Vagina (tissue), 2 donors: ENCODE results near the gene COX6B1.

Experiments used
- CTCF ChIP-seq, 3 experiments: fragments of 450-650 bp in 2 of 3; fragments of 200-600 bp in 1 of 3; sonication (generic) in 1 of 3; IDR thresholded peaks; one replicate each; pipeline ENCODE4 v1.5.1; 2017 to 2019; ENCODE audit warnings: antibody characterized with exemption in 3 of 3, mild to moderate bottlenecking in 2 of 3, moderate library complexity in 2 of 3
- POLR2A ChIP-seq, 2 donors: fragments of 450-650 bp; IDR thresholded peaks; one replicate each; pipeline ENCODE4 v1.6.1; 2017; ENCODE audit warnings: antibody characterized with exemption in 2 of 2, mild to moderate bottlenecking in 2 of 2, moderate library complexity in 2 of 2
- POLR2AphosphoS5 ChIP-seq, 2 donors: sonication (generic); formaldehyde crosslinking; IDR thresholded peaks; one replicate each; pipeline ENCODE4 v1.9.0; 2017; ENCODE audit warnings: antibody characterized with exemption in 2 of 2, mild to moderate bottlenecking in 2 of 2, low read depth in 1 of 2; ENCODE audit not compliant: insufficient read depth in 1 of 2

- TF ChIP-seq CTCF (IDR thresholded peaks at IDR 0.05) = peak in 1 of 3 experiments; percentile 12
- TF ChIP-seq POLR2AphosphoS5 (IDR thresholded peaks at IDR 0.05; ENCODE audit: insufficient read depth in 1 of 2, low read depth in 1 of 2) = peak; percentile 89
- TF ChIP-seq POLR2A (IDR thresholded peaks at IDR 0.05) = peak in 1 of 2 donors; percentile 34
These were observed 35.4 kb upstream of the COX6B1 start, which contains the start of gene HAUS5 for GRCh38 chr19:35612559-35613321.
